ENCODE results near the gene OR52E1. TPM values are rescaled to one million over a fixed set of nuclear protein-coding genes. Genes with fewer than 3 reads are reported as not detected.

Gene OR52E1
- total and polyA plus RNA-seq, 9 of the 15 experiments (the other 6 are each of a cell fraction or from before 2014, with no cell fraction given) = not detected

- Histone ChIP-seq H3K4me1 (replicated peaks in 1 of 2; ENCODE audit: control insufficient read depth in 2 of 2, insufficient read depth in 2 of 2, low read length in 2 of 2) (no peaks in the 10 kb centered on the region), H3K4me3 (no peak overlapping the region), H3K79me2 (ENCODE audit: control insufficient read depth, insufficient read depth, low read length) (no peaks in the 10 kb centered on the region), H3K36me3 (ENCODE audit: control insufficient read depth, insufficient read depth, low read length) (no peaks in the 10 kb centered on the region), H4K20me1 (replicated peaks; ENCODE audit: control insufficient read depth, insufficient read depth, low read length) (no peaks in the 10 kb centered on the region), H3K9me3 (replicated peaks; ENCODE audit: control insufficient read depth, insufficient read depth, low read depth, low read length) (no peaks in the 10 kb centered on the region), H3K9ac (ENCODE audit: insufficient read depth in 1 of 2, low read depth in 2 of 2, low read length in 2 of 2) (no peak overlapping the region), H3K27me3 (ENCODE audit: control insufficient read depth in 2 of 2, insufficient read depth in 2 of 2, low read length in 2 of 2) (no peaks in the 10 kb centered on the region; a peak in 1 of 5 replicates), H2AFZ (ENCODE audit: low read depth, low read length) (no peak overlapping the region), H3K4me2 (ENCODE audit: insufficient read depth, low read length) (no peak overlapping the region), H3K27ac (ENCODE audit: extremely low read depth, low read depth, low read length) (no peak overlapping the region), H3K9me1 (ENCODE audit: control insufficient read depth, insufficient read depth, low read length) (no peaks in the 10 kb centered on the region)
- WGBS (ENCODE audit: insufficient coverage, low coverage, missing lambda C conversion rate) = 0% methylated on average over 1 of the region's 1 CpG
- CTCF ChIA-PET (ENCODE audit: low intra/inter-chr PET ratio) = no interaction called here
- TF ChIP-seq HMG20B (CRISPR knock-in tag; IDR thresholded peaks at IDR 0.05) (no peak), ZFX (CRISPR knock-in tag; IDR thresholded peaks at IDR 0.05) (no peak), CXXC5 (CRISPR knock-in tag; IDR thresholded peaks at IDR 0.05) (no peak), ZNF274 (IDR thresholded peaks at IDR 0.05; ENCODE audit: borderline replicate concordance, low read depth, low read length) (no peak)
- TF ChIP-seq, protein P1, sequence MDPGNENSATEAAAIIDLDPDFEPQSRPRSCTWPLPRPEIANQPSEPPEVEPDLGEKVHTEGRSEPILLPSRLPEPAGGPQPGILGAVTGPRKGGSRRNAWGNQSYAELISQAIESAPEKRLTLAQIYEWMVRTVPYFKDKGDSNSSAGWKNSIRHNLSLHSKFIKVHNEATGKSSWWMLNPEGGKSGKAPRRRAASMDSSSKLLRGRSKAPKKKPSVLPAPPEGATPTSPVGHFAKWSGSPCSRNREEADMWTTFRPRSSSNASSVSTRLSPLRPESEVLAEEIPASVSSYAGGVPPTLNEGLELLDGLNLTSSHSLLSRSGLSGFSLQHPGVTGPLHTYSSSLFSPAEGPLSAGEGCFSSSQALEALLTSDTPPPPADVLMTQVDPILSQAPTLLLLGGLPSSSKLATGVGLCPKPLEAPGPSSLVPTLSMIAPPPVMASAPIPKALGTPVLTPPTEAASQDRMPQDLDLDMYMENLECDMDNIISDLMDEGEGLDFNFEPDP (CRISPR knock-in tag; IDR thresholded peaks at IDR 0.05) = no peak
- in situ Hi-C loops (cut with MboI) (no loop called here), intact Hi-C loops (cut with micrococcal nuclease) (no loop called here)
- FAIRE-seq (no peak), DNase-seq (ENCODE audit: extremely low read depth in 1 of 4, low spot score in 3 of 4) (no peak), ATAC-seq (no peak)
- BruUV-seq (replicated peaks) = no TSS peak
- POLR2A ChIA-PET = no interaction called here
Observed at GRCh38 chr11:5065027-5065426, 4.3 kb upstream of the OR52E1 start.

- Histone ChIP-seq H2AFZ (ENCODE audit: low read depth, low read length) (no peak overlapping the region), H3K4me2 (ENCODE audit: insufficient read depth, low read length) (no peak overlapping the region), H4K20me1 (replicated peaks; ENCODE audit: control insufficient read depth, insufficient read depth, low read length) (no peaks in the 10 kb centered on the region), H3K9ac (ENCODE audit: insufficient read depth in 1 of 2, low read depth in 2 of 2, low read length in 2 of 2) (no peak overlapping the region), H3K4me1 (replicated peaks in 1 of 2; ENCODE audit: control insufficient read depth in 2 of 2, insufficient read depth in 2 of 2, low read length in 2 of 2) (no peaks in the 10 kb centered on the region), H3K79me2 (ENCODE audit: control insufficient read depth, insufficient read depth, low read length) (no peaks in the 10 kb centered on the region), H3K27me3 (ENCODE audit: control insufficient read depth in 2 of 2, insufficient read depth in 2 of 2, low read length in 2 of 2) (no peaks in the 10 kb centered on the region; a peak in 1 of 5 replicates), H3K36me3 (ENCODE audit: control insufficient read depth, insufficient read depth, low read length) (no peaks in the 10 kb centered on the region; the same call in 2 of the 3 replicates), H3K27ac (ENCODE audit: extremely low read depth, low read depth, low read length) (no peak overlapping the region), H3K9me1 (ENCODE audit: control insufficient read depth, insufficient read depth, low read length) (no peaks in the 10 kb centered on the region), H3K9me3 (replicated peaks; ENCODE audit: control insufficient read depth, insufficient read depth, low read depth, low read length) (no peaks in the 10 kb centered on the region), H3K4me3 (no peak overlapping the region)
- no peak for DNase-seq (ENCODE audit: extremely low read depth in 1 of 4, low spot score in 3 of 4)
- in situ Hi-C loops (cut with MboI) (no loop called here), intact Hi-C loops (cut with micrococcal nuclease) (no loop called here)
- ChIA-PET CTCF (ENCODE audit: low intra/inter-chr PET ratio) (no interaction called here), POLR2A (no interaction called here)
- no TSS peak for BruUV-seq (replicated peaks)
- TF ChIP-seq MTA1 (IDR thresholded peaks at IDR 0.05; ENCODE audit: borderline replicate concordance) = no peak
- no peak for TF ChIP-seq ARID3A (IDR thresholded peaks at IDR 0.05; ENCODE audit: borderline replicate concordance, low read depth, low read length)
- TF ChIP-seq NFIC (IDR thresholded peaks at IDR 0.05) = no peak
- TF ChIP-seq SOX6 (IDR thresholded peaks at IDR 0.05) = no peak
- no peak for TF ChIP-seq ZFP91 (CRISPR knock-in tag; IDR thresholded peaks at IDR 0.05)
- no peak for TF ChIP-seq PTRF (tag; IDR thresholded peaks at IDR 0.05)
- WGBS (ENCODE audit: insufficient coverage, low coverage, missing lambda C conversion rate) = 0% methylated on average over 3 of the region's 3 CpGs
- no peak for ATAC-seq
- peak; percentile 42 for FAIRE-seq
Observed at GRCh38 chr11:5071799-5072198, 2.4 kb downstream of the OR52E1 start.
